Upper lobe of left lung (tissue), 6 donors: ENCODE measurements around the gene TOR1B. TPM values are rescaled to one million over a fixed set of nuclear protein-coding genes. Genes with fewer than 3 reads are reported as not detected.

Experiments used
- ATAC-seq, 2 donors: fragments of 200-7000 bp; cut with Tn5 transposase; one replicate each; pipeline ENCODE4 v1.9.1; 2022; ENCODE audit warnings: mild to moderate bottlenecking in 2 of 2, moderate library complexity in 2 of 2; ENCODE audit not compliant: low FRiP score in 2 of 2
- DNase-seq, 2 donors: peaks; one replicate each; pipeline ENCODE4 v3.0.0-alpha.2; 2019 to 2020
- H3K27ac ChIP-seq, 4 donors: fragments of 200-600 bp; sonication (generic); one replicate each; pipeline ENCODE4 v1.5.1; 2016 to 2019
- H3K27me3 ChIP-seq, 4 donors: fragments of 200-600 bp; sonication (generic); one replicate each; pipeline ENCODE4 v1.5.1; 2017 to 2019
- H3K36me3 ChIP-seq, 4 donors: fragments of 200-600 bp; sonication (generic); one replicate each; pipeline ENCODE4 v1.5.1; 2016 to 2019
- H3K4me1 ChIP-seq, 4 donors: fragments of 200-600 bp; sonication (generic); one replicate each; pipeline ENCODE4 v1.5.1; 2018 to 2019
- H3K4me3 ChIP-seq, 4 donors: fragments of 200-600 bp; sonication (generic); one replicate each; pipeline ENCODE4 v1.5.1; 2017 to 2019; ENCODE audit warnings: mild to moderate bottlenecking in 2 of 4, moderate library complexity in 1 of 4
- H3K9me3 ChIP-seq, 4 donors: fragments of 200-600 bp; sonication (generic); one replicate each; pipeline ENCODE4 v1.5.1; 2018 to 2019
- EP300 ChIP-seq, 4 donors: sonication (generic); formaldehyde crosslinking; IDR thresholded peaks; one replicate each; pipeline ENCODE4 v1.5.1; 2017; ENCODE audit warnings: antibody characterized with exemption in 4 of 4, control low read depth in 2 of 4
- POLR2A ChIP-seq, 4 donors: fragments of 450-650 bp; IDR thresholded peaks; one replicate each; pipeline ENCODE4 v1.5.1; 2016 to 2017; ENCODE audit warnings: antibody characterized with exemption in 4 of 4, mild to moderate bottlenecking in 2 of 4
- POLR2AphosphoS5 ChIP-seq, 2 donors: sonication (generic); formaldehyde crosslinking; IDR thresholded peaks; one replicate each; pipeline ENCODE4 v1.5.1; 2017; ENCODE audit warnings: antibody characterized with exemption in 2 of 2
- WGBS, 2 donors: methylation state at CpG; one replicate each; pipeline ENCODE4 v1.1.5; 2017 to 2018; 5-methylcytosine and 5-hydroxymethylcytosine counted together
- total RNA-seq, 6 donors: library from RNA; depleted of rRNA in 4 of 6; stranded (reverse); fragments of >200 nt in 4 of 6; gene quantifications; one replicate each; pipeline versions ENCODE4 v1.1.0 to v1.2.1, GENCODE V29; 2016 to 2021
- TF ChIP-seq, protein P1 (sequence below), 6 experiments: fragments of 450-650 bp in 4 of 6; fragments of 200-600 bp in 2 of 6; sonication (generic) in 2 of 6; IDR thresholded peaks; one replicate each; pipeline ENCODE4 v1.5.1; 2016 to 2019; ENCODE audit warnings: antibody characterized with exemption in 6 of 6
- donor health status: DM: no; HTN: no; CAD: no; lungs with moderate emphysema.
- donor health status: DM: no; HTN: yes; CAD: no; lungs with severe emphysema.

The TOR1B gene
- total RNA-seq, 6 donors from 2014 or later = 13.0 to 37.4 (median 25.0) TPM

DNA sequence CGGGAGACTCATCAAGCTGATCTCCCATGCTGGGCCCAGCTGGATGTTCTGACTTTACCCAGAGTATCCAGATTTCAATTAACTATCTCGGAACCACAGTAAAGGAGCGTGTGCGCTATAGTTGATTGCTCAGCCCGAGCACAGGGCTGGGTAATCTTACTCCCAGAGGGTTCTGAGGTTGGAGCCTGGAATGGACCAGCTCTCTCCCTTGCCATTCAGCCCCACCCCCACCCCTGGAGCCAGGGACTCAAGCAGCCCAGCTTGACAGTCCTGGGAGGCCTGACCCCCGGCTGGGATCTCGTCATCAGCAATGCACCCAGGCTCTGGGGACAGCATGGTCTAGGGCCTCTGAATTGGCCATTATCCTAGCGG is 26.4 kb upstream of the TOR1B start:
- no peaks in the 10 kb centered on the region for H3K9me3 ChIP-seq
- H3K4me1 ChIP-seq = peaks cover 12 to 18% (median 16%) of the 10 kb centered on the region in 4 donors
- H3K4me3 ChIP-seq = no peak overlapping the region
- TF ChIP-seq EP300 (IDR thresholded peaks at IDR 0.05) (no peak), POLR2A (IDR thresholded peaks at IDR 0.05) (no peak), POLR2AphosphoS5 (IDR thresholded peaks at IDR 0.05) (no peak)
- TF ChIP-seq, protein P1, sequence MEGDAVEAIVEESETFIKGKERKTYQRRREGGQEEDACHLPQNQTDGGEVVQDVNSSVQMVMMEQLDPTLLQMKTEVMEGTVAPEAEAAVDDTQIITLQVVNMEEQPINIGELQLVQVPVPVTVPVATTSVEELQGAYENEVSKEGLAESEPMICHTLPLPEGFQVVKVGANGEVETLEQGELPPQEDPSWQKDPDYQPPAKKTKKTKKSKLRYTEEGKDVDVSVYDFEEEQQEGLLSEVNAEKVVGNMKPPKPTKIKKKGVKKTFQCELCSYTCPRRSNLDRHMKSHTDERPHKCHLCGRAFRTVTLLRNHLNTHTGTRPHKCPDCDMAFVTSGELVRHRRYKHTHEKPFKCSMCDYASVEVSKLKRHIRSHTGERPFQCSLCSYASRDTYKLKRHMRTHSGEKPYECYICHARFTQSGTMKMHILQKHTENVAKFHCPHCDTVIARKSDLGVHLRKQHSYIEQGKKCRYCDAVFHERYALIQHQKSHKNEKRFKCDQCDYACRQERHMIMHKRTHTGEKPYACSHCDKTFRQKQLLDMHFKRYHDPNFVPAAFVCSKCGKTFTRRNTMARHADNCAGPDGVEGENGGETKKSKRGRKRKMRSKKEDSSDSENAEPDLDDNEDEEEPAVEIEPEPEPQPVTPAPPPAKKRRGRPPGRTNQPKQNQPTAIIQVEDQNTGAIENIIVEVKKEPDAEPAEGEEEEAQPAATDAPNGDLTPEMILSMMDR (IDR thresholded peaks at IDR 0.05) = no peak
- peak overlapping the region; percentile 8 to 71 (median 38) for H3K27ac ChIP-seq
- 67 to 91% methylated on average over 5 to 6 of the region's 8 CpGs for WGBS, 2 donors
- H3K36me3 ChIP-seq = no peaks in the 10 kb centered on the region
- ATAC-seq (peak in 1 of 2 donors; percentile 40), DNase-seq (no peak)
- no peaks in the 10 kb centered on the region for H3K27me3 ChIP-seq

- ATAC-seq = peak; percentile 89 to 95
- DNase-seq = peak; percentile 92 to 96
- Histone ChIP-seq H3K36me3 (no peaks in the 10 kb centered on the region), H3K27ac (peak overlapping the region; percentile 8 to 71 (median 48)), H3K4me3 (no peak overlapping the region), H3K9me3 (no peaks in the 10 kb centered on the region), H3K4me1 (peaks cover 12 to 18% (median 16%) of the 10 kb centered on the region in 4 donors), H3K27me3 (no peaks in the 10 kb centered on the region)
- TF ChIP-seq EP300 (IDR thresholded peaks at IDR 0.05) (peak in 1 of 4 donors; percentile 31), POLR2A (IDR thresholded peaks at IDR 0.05) (no peak), POLR2AphosphoS5 (IDR thresholded peaks at IDR 0.05) (peak; percentile 72 to 77)
- TF ChIP-seq, protein P1 (IDR thresholded peaks at IDR 0.05) = no peak
- 16 to 31% methylated on average over 5 to 16 of the region's 16 CpGs for WGBS, 2 donors
Measured at GRCh38 chr9:129776938-129777768, 25.8 kb upstream of the TOR1B start.

- 69 to 77% methylated on average over 9 to 11 of the region's 11 CpGs for WGBS, 2 donors
- no peak for DNase-seq
- ATAC-seq = no peak
- TF ChIP-seq EP300 (IDR thresholded peaks at IDR 0.05) = no peak
- TF ChIP-seq, protein P1 (IDR thresholded peaks at IDR 0.05) = no peak
- no peak for TF ChIP-seq POLR2A (IDR thresholded peaks at IDR 0.05)
- no peak for TF ChIP-seq POLR2AphosphoS5 (IDR thresholded peaks at IDR 0.05)
- Histone ChIP-seq H3K27me3 (no peaks in the 10 kb centered on the region), H3K36me3 (no peaks in the 10 kb centered on the region), H3K4me3 (no peak overlapping the region), H3K9me3 (no peaks in the 10 kb centered on the region), H3K4me1 (peaks cover 12 to 18% (median 16%) of the 10 kb centered on the region in 4 donors), H3K27ac (peak overlapping the region in 3 of 4 donors; percentile 8 to 65 (median 30))
Measured at GRCh38 chr9:129777769-129778130, 25.2 kb upstream of the TOR1B start.

GRCh38 chr9:129778469-129778868 is 24.5 kb upstream of the TOR1B start:
- Histone ChIP-seq H3K9me3 (no peaks in the 10 kb centered on the region), H3K4me3 (no peak overlapping the region), H3K4me1 (peaks cover 12 to 18% (median 16%) of the 10 kb centered on the region in 4 donors), H3K27ac (no peak overlapping the region), H3K27me3 (no peaks in the 10 kb centered on the region), H3K36me3 (no peaks in the 10 kb centered on the region)
- DNase-seq (no peak), ATAC-seq (no peak)
- TF ChIP-seq POLR2AphosphoS5 (IDR thresholded peaks at IDR 0.05) (no peak), EP300 (IDR thresholded peaks at IDR 0.05) (no peak), POLR2A (IDR thresholded peaks at IDR 0.05) (no peak)
- TF ChIP-seq, protein P1 (IDR thresholded peaks at IDR 0.05) = no peak
- 72 to 81% methylated on average over 3 of the region's 3 CpGs for WGBS, 2 donors
